Measurements from ENCODE around the gene SPRTN.

- TF ChIP-seq CTCF (IDR thresholded peaks at IDR 0.05) (no peak), POLR2A (IDR thresholded peaks at IDR 0.05) (no peak)
Measured at GRCh38 chr1:231310391-231310934, 27.6 kb upstream of the SPRTN start.
